SU-DHL-6 (cell line): ENCODE results near the gene PRKAB1.

Source experiments
- EZH2phosphoT487 ChIP-seq: fragments of 200-600 bp; sonication (generic), shearing (Covaris generic); conservative IDR thresholded peaks from 2 replicates; pipeline ENCODE4 v1.6.1; 2018; ENCODE audit warnings: mild to moderate bottlenecking, antibody characterized with exemption, low read length, moderate library complexity, mixed read lengths
- TF ChIP-seq, protein P1 (sequence below): fragments of 200-600 bp; sonication (generic); IDR thresholded peaks from one replicate; pipeline ENCODE4 v1.5.1; 2017; ENCODE audit warnings: antibody characterized with exemption, mild to moderate bottlenecking, low read length, moderate library complexity; ENCODE audit not compliant: insufficient read depth, poor library complexity, severe bottlenecking

DNA sequence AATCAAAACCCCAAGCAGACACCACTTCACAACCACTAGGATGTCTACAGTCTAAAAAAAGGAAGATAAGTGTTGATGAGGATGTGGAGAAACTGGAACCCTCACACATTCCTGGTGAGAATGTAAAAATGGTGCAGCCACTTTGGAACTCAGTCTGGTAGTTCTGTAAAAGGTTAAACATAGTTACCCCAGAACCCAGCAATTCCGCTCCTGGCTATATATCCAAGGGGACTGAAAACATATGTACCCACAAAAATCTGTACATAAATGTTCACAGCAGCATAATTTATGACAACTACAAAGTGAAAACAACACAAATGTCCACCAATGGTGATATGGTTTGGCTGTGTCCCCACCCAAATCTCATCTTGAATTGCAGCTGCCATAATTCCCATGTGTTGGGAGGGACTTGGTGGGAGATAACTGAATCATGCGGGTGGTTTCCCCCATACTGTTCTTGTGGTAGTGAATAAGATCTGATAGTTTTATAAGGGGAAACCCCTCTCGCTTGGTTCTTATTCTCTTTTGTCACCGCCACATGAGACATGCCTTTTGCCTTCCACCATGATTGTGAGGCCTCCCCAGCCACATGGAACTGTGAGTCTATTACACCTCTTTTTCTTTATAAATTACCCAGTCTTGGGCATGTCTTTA is 46.8 kb downstream of the PRKAB1 start:
- TF ChIP-seq EZH2phosphoT487, result no peak
- TF ChIP-seq, protein P1, sequence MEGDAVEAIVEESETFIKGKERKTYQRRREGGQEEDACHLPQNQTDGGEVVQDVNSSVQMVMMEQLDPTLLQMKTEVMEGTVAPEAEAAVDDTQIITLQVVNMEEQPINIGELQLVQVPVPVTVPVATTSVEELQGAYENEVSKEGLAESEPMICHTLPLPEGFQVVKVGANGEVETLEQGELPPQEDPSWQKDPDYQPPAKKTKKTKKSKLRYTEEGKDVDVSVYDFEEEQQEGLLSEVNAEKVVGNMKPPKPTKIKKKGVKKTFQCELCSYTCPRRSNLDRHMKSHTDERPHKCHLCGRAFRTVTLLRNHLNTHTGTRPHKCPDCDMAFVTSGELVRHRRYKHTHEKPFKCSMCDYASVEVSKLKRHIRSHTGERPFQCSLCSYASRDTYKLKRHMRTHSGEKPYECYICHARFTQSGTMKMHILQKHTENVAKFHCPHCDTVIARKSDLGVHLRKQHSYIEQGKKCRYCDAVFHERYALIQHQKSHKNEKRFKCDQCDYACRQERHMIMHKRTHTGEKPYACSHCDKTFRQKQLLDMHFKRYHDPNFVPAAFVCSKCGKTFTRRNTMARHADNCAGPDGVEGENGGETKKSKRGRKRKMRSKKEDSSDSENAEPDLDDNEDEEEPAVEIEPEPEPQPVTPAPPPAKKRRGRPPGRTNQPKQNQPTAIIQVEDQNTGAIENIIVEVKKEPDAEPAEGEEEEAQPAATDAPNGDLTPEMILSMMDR, result no peak
